UCSD-AML1 (cell line): Measurements from ENCODE around the gene CADPS.

Source experiments
- DNase-seq: peaks from one replicate; lab custom pipeline; 2025; ENCODE audit not compliant: unreplicated experiment; lab: John Stamatoyannopoulos, UW

Gene CADPS

GRCh38 chr3:62647711-62648110 lies 227.5 kb downstream of the CADPS start:
- DNase-seq, result no peak

GRCh38 chr3:62644493-62644892 lies 230.7 kb downstream of the CADPS start:
- no peak for DNase-seq

GRCh38 chr3:62638316-62638715 lies 236.9 kb downstream of the CADPS start:
- no peak for DNase-seq

- DNase-seq, result no peak
Measured at GRCh38 chr3:62636235-62636826, 238.9 kb downstream of the CADPS start.

GRCh38 chr3:62632510-62633294 lies 242.5 kb downstream of the CADPS start:
- no peak for DNase-seq

GRCh38 chr3:62631488-62631887 lies 243.7 kb downstream of the CADPS start:
- no peak for DNase-seq

GRCh38 chr3:62630664-62631063 lies 244.6 kb downstream of the CADPS start:
- DNase-seq, result no peak

GRCh38 chr3:62625268-62625667 lies 249.9 kb downstream of the CADPS start:
- DNase-seq, result no peak

GRCh38 chr3:62624185-62624584 lies 251.0 kb downstream of the CADPS start:
- no peak for DNase-seq

GRCh38 chr3:62622553-62623174 lies 252.6 kb downstream of the CADPS start:
- no peak for DNase-seq

- no peak for DNase-seq
Measured at GRCh38 chr3:62621925-62622324, 253.3 kb downstream of the CADPS start.

GRCh38 chr3:62621176-62621575 lies 254.0 kb downstream of the CADPS start:
- no peak for DNase-seq

- DNase-seq, result no peak
Measured at GRCh38 chr3:62615258-62615849, 259.9 kb downstream of the CADPS start.

- no peak for DNase-seq
Measured at GRCh38 chr3:62614527-62614926, 260.7 kb downstream of the CADPS start.

- no peak for DNase-seq
Measured at GRCh38 chr3:62611541-62612240, 263.5 kb downstream of the CADPS start.

- no peak for DNase-seq
Measured at GRCh38 chr3:62607287-62608029, 267.8 kb downstream of the CADPS start.

- DNase-seq, result no peak
Measured at GRCh38 chr3:62605413-62606068, 269.7 kb downstream of the CADPS start.

GRCh38 chr3:62604751-62605351 lies 270.4 kb downstream of the CADPS start:
- no peak for DNase-seq

GRCh38 chr3:62604298-62604697 lies 270.9 kb downstream of the CADPS start:
- DNase-seq, result no peak

GRCh38 chr3:62602987-62603386 lies 272.2 kb downstream of the CADPS start:
- DNase-seq, result no peak
